HepG2 (cell line): ENCODE results near the gene MISP3. TPM values are rescaled to one million over a fixed set of nuclear protein-coding genes. Genes with fewer than 3 reads are reported as not detected.

Experiments used
- ATAC-seq: fragments of 200-7000 bp; cut with Tn5 transposase; 3 replicates; pipeline ENCODE4 v1.9.1; 2020; ENCODE audit warnings: mild to moderate bottlenecking, moderate library complexity
- BruUV-seq: library from RNA; stranded (reverse); fragments of 400-500 nt; replicated peaks from 2 replicates; lab custom pipeline; 2021; lab: Mats Ljungman, UMichigan
- CTCF ChIA-PET: fragments of 300-600 bp; formaldehyde crosslinking; extraction: SDS; loops from one replicate; lab custom pipeline; 2021; ENCODE audit warnings: low total read pairs, inconsistent platforms, low intra/inter-chr PET ratio; lab: Yijun Ruan, JAX
- POLR2A ChIA-PET: fragments of 350-600 bp; sonication (Branson Sonifier 250); formaldehyde crosslinking; loops from one replicate; lab custom pipeline; 2020; ENCODE audit warnings: antibody characterized with exemption, inconsistent platforms; lab: Yijun Ruan, JAX
- DNase-seq: peaks from one replicate; pipeline ENCODE4 v3.0.0-alpha.2; 2015; ENCODE audit warnings: low spot score
- FAIRE-seq: peaks from 3 replicates; lab custom pipeline; 2011; peaks lifted over from hg19 to GRCh38; lab: Jason Lieb, UNC
- H2AFZ ChIP-seq: one replicate; pipeline ENCODE4 v1.6.1; 2011; ENCODE audit warnings: low read length, inconsistent platforms
- H3K27ac ChIP-seq: fragments of 300-600 bp; 3 replicates; pipeline ENCODE4 v1.8.0; 2011; ENCODE audit warnings: mixed run types, mild to moderate bottlenecking, mixed read lengths, low read length, inconsistent platforms; ENCODE audit not compliant: insufficient read depth; ENCODE audit errors: extremely low read length
- H3K27me3 ChIP-seq, 2 experiments: fragments of 200-600 bp in 1 of 2; 2 replicates in 1 of 2; 3 replicates in 1 of 2; pipeline versions ENCODE4 v1.6.0 to v1.8.0; 2011; ENCODE audit warnings: low read length in 2 of 2, mild to moderate bottlenecking in 2 of 2, moderate library complexity in 2 of 2, inconsistent platforms in 1 of 2; ENCODE audit not compliant: insufficient read depth in 2 of 2, control insufficient read depth in 1 of 2
- H3K36me3 ChIP-seq, 2 experiments: fragments of 200-600 bp in 1 of 2; replicated peaks in 1 of 2; 2 replicates in 1 of 2; 3 replicates in 1 of 2; pipeline versions ENCODE4 v1.5.1 to v1.8.0; 2011; ENCODE audit warnings: low read length in 2 of 2, inconsistent platforms in 1 of 2; ENCODE audit not compliant: insufficient read depth in 2 of 2, control insufficient read depth in 1 of 2
- H3K4me1 ChIP-seq: 2 replicates; pipeline ENCODE4 v1.5.1; 2012; ENCODE audit warnings: low read length, inconsistent platforms; ENCODE audit not compliant: insufficient read depth
- H3K4me2 ChIP-seq: 2 replicates; pipeline ENCODE4 v1.6.0; 2011; ENCODE audit warnings: low read depth, low read length, inconsistent platforms
- H3K4me3 ChIP-seq, 3 experiments: fragments of 200-600 bp in 1 of 3; sonication (generic), shearing (Covaris generic) in 1 of 3; replicated peaks in 1 of 3; 2 replicates each; pipeline ENCODE4 v1.5.1; 2011 to 2016; ENCODE audit warnings: low read length in 3 of 3, inconsistent platforms in 2 of 3, low read depth in 2 of 3, mild to moderate bottlenecking in 2 of 3, control low read depth in 1 of 3, mixed read lengths in 1 of 3; ENCODE audit not compliant: insufficient read depth in 1 of 3
- H3K79me2 ChIP-seq: one replicate; pipeline ENCODE4 v1.6.1; 2011; ENCODE audit warnings: low read length, inconsistent platforms; ENCODE audit not compliant: insufficient read depth
- H3K9ac ChIP-seq: 2 replicates; pipeline ENCODE4 v1.6.0; 2011; ENCODE audit warnings: mild to moderate bottlenecking, low read depth, low read length, inconsistent platforms; ENCODE audit not compliant: insufficient read depth
- H3K9me3 ChIP-seq: 2 replicates; pipeline ENCODE4 v1.5.1; 2012; ENCODE audit warnings: mild to moderate bottlenecking, low read length
- H4K20me1 ChIP-seq: 2 replicates; pipeline ENCODE4 v1.6.0; 2011; ENCODE audit warnings: inconsistent platforms, mild to moderate bottlenecking, low read length, moderate library complexity; ENCODE audit not compliant: insufficient read depth
- ZMYM3 ChIP-seq: sonication (generic); formaldehyde crosslinking; IDR thresholded peaks from 2 replicates; pipeline ENCODE4 v1.5.1; 2020; ENCODE audit warnings: mild to moderate bottlenecking, missing genetic modification reagents
- ZNF354B ChIP-seq: sonication (generic); formaldehyde crosslinking; IDR thresholded peaks from 2 replicates; pipeline ENCODE4 v1.8.0; 2022; ENCODE audit warnings: mild to moderate bottlenecking, missing genetic modification reagents
- ZNF382 ChIP-seq: sonication (generic); formaldehyde crosslinking; IDR thresholded peaks from 2 replicates; pipeline ENCODE4 v1.5.0; 2020; ENCODE audit warnings: missing genetic modification reagents, mild to moderate bottlenecking, borderline replicate concordance
- ZNF768 ChIP-seq: sonication (generic); formaldehyde crosslinking; IDR thresholded peaks from 2 replicates; pipeline ENCODE4 v1.4.0; 2020; ENCODE audit warnings: missing genetic modification reagents
- WGBS: methylation state at CpG from one replicate; pipeline ENCODE4 v1.1.6; 2017; ENCODE audit warnings: low lambda C conversion rate; 5-methylcytosine and 5-hydroxymethylcytosine counted together
- in situ Hi-C: cut with HindIII; loops from 2 replicates; pipeline ENCODE4 v1.10.0; 2017; ENCODE audit warnings: low pct_unique_long_range_greater_than_20kb; ENCODE audit not compliant: extremely low pct_ligation_motif_present
- intact Hi-C: fragments of 100-400 bp; cut with micrococcal nuclease; formaldehyde crosslinking; loops from one replicate; pipeline ENCODE4 v1.10.0; 2022; ENCODE audit not compliant: unreplicated experiment
- polyA plus RNA-seq, 8 experiments: library from polyadenylated mRNA; depleted of rRNA in 3 of 8; stranded (reverse) in 7 of 8; unstranded in 1 of 8; fragments of >200 nt; fragmentation: Illumina TruSeq in 4 of 8; extraction: Trizol in 4 of 8; gene quantifications; 2 replicates each; pipeline versions ENCODE4 v1.2.1 to v1.2.3, GENCODE V29; 2011 to 2016; ENCODE audit warnings: low read depth in 4 of 8, missing spikeins in 1 of 8, mixed read lengths in 1 of 8; ENCODE audit not compliant: insufficient read depth in 1 of 8
- total RNA-seq, 5 experiments: library from RNA; depleted of rRNA; stranded (reverse); fragments of >200 nt; fragmentation: Illumina TruSeq; extraction: Trizol; gene quantifications; 2 replicates each; pipeline ENCODE4 v1.2.3, GENCODE V29; 2016; ENCODE audit warnings: low read depth in 1 of 5
- TF ChIP-seq, protein P1 (sequence below): sonication (generic); formaldehyde crosslinking; IDR thresholded peaks from 2 replicates; pipeline ENCODE4 v1.5.0; 2020; ENCODE audit warnings: mild to moderate bottlenecking, missing genetic modification reagents, borderline replicate concordance

The MISP3 gene
- total and polyA plus RNA-seq, 2 of the 13 experiments (the other 11 are each of a cell fraction or from before 2014, with no cell fraction given), result 2.5 to 5.4 TPM

- TF ChIP-seq ZNF354B (CRISPR knock-in tag), result peak; percentile 100; the same call in 1 of the 2 replicates
- TF ChIP-seq, protein P1, sequence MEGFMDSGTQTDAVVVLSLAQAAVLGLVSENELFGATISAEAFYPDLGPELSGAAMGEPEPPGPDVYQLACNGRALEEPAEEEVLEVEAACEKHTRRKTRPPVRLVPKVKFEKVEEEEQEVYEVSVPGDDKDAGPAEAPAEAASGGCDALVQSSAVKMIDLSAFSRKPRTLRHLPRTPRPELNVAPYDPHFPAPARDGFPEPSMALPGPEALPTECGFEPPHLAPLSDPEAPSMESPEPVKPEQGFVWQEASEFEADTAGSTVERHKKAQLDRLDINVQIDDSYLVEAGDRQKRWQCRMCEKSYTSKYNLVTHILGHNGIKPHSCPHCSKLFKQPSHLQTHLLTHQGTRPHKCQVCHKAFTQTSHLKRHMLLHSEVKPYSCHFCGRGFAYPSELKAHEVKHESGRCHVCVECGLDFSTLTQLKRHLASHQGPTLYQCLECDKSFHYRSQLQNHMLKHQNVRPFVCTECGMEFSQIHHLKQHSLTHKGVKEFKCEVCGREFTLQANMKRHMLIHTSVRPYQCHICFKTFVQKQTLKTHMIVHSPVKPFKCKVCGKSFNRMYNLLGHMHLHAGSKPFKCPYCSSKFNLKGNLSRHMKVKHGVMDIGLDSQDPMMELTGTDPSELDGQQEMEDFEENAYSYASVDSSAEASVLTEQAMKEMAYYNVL (CRISPR knock-in tag), result no peak
- WGBS, result 98% methylated on average over 9 of the region's 9 CpGs
- H3K79me2 ChIP-seq, result peaks cover 4% of the 10 kb centered on the region
- H3K36me3 ChIP-seq, result peaks cover 5 to 11% of the 10 kb centered on the region in 2 experiments; a peak in 3 of 5 replicates
- in situ Hi-C loops (no loop called here), intact Hi-C loops (no loop called here)
- no peak overlapping the region for H3K27ac ChIP-seq
- H3K9me3 ChIP-seq, result peaks cover 6% of the 10 kb centered on the region; the same call in 1 of the 2 replicates
- ATAC-seq, result no peak
- H4K20me1 ChIP-seq, result no peaks in the 10 kb centered on the region
- no peak overlapping the region for H2AFZ ChIP-seq
- no peak overlapping the region for H3K4me2 ChIP-seq
- BruUV-seq, result no TSS peak
- FAIRE-seq, result no peak
- H3K9ac ChIP-seq, result no peak overlapping the region
- CTCF ChIA-PET, result no interaction called here
- no peaks in the 10 kb centered on the region for H3K27me3 ChIP-seq
- H3K4me3 ChIP-seq, result no peak overlapping the region
- peaks cover 18% of the 10 kb centered on the region for H3K4me1 ChIP-seq
- no peak for DNase-seq
- POLR2A ChIA-PET, result no interaction called here
Measured at GRCh38 chr19:14093117-14093823, 20.7 kb downstream of the MISP3 start.

DNA sequence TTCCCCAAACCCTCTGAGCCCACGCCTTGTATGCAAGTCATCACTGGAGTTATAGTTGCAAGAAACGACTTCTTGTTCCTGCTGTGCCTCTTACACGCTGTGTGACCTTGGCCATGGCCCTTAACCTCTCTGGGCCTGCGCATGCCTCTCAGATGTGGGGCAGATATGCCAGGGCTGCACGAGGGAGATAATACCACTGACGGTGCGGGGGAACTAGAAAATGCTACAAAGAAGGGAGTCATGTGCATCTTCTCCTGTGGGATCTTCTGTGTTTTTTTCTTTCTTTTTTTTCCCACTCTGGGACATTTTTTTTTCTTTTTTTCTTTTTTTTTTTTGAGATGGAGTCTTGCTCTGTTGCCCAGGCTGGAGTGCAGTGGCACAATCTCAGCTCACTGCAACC is 22.3 kb downstream of the MISP3 start:
- no peaks in the 10 kb centered on the region for H4K20me1 ChIP-seq
- ChIA-PET POLR2A (interaction anchor here (1.3 to 1.4 kb wide), 2 partner anchors 23 to 42 kb away, joined by 3 read pairs; partner anchors contain the start of gene PRKACA), CTCF (no interaction called here)
- in situ Hi-C loops (no loop called here), intact Hi-C loops (no loop called here)
- FAIRE-seq, result no peak
- peaks cover 3 to 8% of the 10 kb centered on the region in 2 experiments; a peak in 3 of 5 replicates for H3K36me3 ChIP-seq
- no peak overlapping the region for H3K9ac ChIP-seq
- 78% methylated on average over 7 of the region's 7 CpGs for WGBS
- no peak overlapping the region for H3K4me3 ChIP-seq
- peak; percentile 99 for TF ChIP-seq ZNF768
- peak; percentile 62; the same call in 1 of the 2 replicates for TF ChIP-seq ZMYM3 (CRISPR knock-in tag)
- TF ChIP-seq ZNF382, result no peak
- peaks cover 6% of the 10 kb centered on the region for H3K4me1 ChIP-seq
- H3K9me3 ChIP-seq, result peaks cover 6% of the 10 kb centered on the region; the same call in 1 of the 2 replicates
- ATAC-seq, result no peak
- no peak for DNase-seq
- no peak overlapping the region for H2AFZ ChIP-seq
- H3K27ac ChIP-seq, result no peak overlapping the region
- H3K4me2 ChIP-seq, result no peak overlapping the region
- no peaks in the 10 kb centered on the region for H3K79me2 ChIP-seq
- H3K27me3 ChIP-seq, result no peaks in the 10 kb centered on the region
- TSS peak; percentile 49 for BruUV-seq
